Stimulated activated naive CD4-positive, alpha-beta T cell treated with Interleukin-2 at 50 U/mL for 16 hours (primary cell): ENCODE measurements around the gene MACF1.
A peak's percentile ranks its signal among the peaks of the same experiment; 100 is the strongest.
"Not testable (repeated sequence)": the region's sequence is repeated elsewhere in the genome, so short reads cannot be mapped to it uniquely, and the experiment has no call there.

ENCODE experiments used
- DNase-seq: peaks from one replicate; lab custom pipeline; 2025; lab: John Stamatoyannopoulos, UW

The MACF1 gene

GRCh38 chr1:39181311-39181710 is 23.2 kb upstream of the MACF1 start:
- DNase-seq, result no peak

- no peak for DNase-seq
Observed at GRCh38 chr1:39182804-39183203, 21.7 kb upstream of the MACF1 start.

DNA sequence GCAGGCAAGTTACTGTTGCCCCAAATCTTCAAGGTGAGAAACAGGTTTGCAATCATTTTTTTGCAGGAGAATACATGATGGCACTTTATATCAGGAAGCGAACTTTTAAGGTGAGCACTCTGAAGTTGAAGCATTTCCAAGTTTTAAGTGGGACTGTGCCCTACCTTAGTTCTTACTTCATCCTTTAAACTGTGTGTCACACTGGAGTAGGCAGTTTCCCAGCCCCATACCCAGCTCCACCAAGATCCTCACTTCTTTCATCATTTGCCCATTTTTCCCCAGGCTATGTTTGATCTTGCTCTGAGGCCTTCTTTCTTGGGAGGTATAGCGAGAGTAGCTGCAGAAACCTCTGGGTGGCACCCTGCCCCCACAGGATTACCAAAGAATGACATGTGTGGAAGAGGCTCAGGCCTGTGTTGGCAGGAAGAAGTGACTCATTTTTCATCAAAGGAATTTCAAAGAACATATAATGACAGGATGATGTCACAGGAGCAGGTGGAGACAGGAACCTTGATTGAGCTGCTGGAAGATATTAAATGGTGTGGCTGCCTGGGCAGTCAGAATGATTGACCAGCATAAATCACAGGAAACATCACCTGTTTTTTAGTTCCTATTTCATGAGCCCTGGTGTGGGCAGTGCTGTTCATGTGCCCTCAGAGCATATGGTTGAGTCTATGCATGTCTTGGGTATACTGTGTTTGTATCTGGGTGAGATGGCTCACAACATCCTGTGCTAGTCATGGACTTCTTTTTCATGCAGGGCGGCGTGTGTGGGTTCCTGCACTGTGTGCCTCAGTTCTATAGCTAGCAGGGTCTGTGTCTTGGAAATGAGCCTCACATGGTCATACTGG is 20.8 kb upstream of the MACF1 start:
- peak; percentile 80 for DNase-seq

GRCh38 chr1:39184354-39184818 is 20.1 kb upstream of the MACF1 start:
- no peak for DNase-seq

DNA sequence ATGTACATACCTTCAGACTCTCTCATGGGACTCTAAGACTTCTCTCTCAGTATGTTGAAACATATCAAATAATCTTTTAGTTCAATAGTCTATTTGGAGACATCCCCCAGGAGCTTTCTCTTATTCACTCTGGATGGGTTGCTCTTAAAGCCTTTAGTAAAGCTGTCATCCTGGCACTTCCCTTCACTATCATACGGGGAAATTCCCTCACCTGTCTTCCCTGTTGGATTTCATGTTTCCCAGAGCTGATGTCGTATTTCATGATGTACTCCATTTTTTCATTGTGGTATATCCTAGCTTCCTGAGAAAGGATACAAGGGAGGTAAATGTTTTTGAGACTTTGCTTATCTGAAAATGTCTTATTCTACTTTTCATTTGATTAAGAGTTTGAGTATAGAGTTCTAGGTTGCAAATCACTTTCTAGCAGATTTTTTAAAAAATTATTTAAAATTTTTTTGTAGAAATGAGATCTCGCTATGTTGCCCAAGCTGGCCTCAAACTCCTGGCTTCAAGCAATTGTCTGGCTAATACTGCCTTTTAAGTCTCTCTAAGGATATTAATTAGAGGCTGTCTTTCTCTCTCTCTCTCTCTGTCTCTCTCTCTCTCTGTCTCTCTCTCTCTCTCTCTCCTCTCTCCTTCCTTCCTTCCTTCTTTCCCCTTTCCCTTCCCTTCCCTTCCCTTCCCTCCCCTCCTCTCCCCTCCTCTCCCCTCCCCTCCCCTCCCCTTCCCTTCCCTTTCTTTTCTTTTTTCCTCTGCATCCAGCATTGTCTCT is 17.0 kb upstream of the MACF1 start:
- no peak for DNase-seq

- DNase-seq, result no peak
Observed at GRCh38 chr1:39189592-39190041, 14.9 kb upstream of the MACF1 start.

DNA sequence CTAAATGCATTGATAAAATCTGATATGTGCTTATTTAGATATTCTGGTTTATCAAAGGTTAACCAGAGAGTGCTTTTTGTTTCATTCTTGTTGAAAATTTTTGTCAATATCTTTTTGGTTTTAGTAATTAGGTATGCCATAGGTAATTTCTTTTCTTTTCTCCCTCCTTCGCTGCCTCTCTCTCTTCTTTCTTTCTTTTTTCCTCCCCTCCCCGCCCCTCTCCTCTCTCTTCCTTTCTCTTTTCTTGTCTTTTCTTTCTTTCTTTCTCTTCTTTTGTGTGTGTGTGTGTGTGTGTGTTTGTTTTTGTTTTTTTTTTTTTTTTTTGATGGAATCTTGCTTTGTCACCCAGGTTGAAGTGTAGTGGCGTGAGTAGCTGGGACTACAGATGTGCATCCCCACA is 14.4 kb upstream of the MACF1 start:
- DNase-seq, result no peak

- no peak for DNase-seq
Observed at GRCh38 chr1:39194398-39195051, 10.0 kb upstream of the MACF1 start.

DNA sequence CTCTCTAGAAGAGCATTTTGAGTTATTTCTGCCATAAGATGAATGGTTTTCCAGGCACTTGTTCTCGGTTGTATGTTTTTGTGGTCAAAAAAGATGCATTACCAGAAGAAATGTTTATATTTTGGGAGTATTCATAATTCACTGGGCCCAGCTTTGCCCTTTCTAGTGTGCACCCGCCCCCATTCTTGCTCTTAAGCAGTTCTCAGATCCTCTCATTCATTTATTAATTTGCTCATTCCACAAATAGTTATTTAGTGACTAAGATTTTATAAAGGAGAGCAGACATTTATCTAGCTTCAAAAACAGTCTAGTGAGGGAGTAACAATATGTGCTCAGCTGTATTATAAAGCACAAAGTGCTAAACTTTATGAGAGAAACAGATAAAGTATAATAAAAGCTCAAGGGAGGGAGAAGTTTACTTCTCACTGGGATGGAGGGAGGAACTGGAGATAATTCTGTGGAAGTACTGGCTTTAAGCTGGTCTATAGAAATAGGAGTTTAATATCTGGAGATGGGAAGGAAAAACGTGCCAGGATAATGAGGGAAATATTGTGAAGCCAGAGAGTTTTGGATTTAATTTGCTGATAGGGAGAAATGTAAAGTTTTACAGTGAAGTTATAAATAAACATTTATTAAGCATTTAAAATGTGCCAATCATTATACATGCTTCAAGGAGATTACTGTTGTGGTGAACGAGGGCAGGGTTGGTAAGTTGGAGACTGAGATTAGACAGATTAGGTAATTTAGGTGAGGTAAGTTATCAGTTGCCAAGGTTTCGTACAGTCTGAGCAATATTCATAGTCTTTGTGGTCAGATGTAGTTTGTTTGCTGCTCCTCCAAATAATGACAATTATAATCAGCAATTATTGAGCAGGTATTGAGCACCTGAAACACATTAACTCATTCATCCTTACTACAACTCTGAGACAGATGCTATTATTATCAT is 9.1 kb upstream of the MACF1 start:
- DNase-seq, result no peak

- DNase-seq, result peak; percentile 44
Observed at GRCh38 chr1:39196244-39197215, 8.0 kb upstream of the MACF1 start.

- DNase-seq, result no peak
Observed at GRCh38 chr1:39199593-39199992, 4.9 kb upstream of the MACF1 start.

DNA sequence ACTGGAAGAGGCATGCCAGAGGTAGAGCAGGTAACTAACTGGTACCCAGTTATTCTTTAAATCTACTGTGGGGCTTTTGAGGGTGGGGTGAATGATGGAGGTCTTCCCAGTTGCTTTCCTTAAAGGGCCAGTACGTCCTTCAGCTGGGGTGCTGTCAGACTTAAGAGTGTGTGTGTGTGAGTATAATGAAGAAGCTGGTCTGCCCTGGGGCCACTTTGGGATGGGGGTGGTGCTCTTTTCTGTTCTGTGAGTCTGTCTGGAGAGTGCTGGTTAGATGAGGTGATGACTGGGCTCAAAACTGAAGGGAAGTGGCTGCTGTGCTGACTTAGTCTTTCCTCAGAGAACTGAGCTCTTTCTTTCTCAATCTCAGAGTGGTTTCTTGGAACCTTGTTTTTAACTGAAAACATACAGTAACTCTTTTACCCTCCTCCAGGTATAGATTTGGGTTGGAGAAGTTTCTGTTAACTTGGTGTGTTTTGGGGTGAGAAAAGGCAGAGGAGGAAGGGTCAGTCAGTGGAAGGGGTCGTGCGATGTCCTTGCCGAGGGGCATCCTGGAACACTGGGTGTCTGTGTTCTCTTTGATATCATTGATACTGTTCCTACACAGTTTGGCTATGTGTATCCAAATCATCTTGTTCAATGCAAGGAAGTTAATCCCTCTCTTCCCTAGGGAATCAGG is 746 bp downstream of the MACF1 start:
- DNase-seq, result peak; percentile 75

GRCh38 chr1:39205781-39206464 is 1.4 kb downstream of the MACF1 start:
- no peak for DNase-seq

DNA sequence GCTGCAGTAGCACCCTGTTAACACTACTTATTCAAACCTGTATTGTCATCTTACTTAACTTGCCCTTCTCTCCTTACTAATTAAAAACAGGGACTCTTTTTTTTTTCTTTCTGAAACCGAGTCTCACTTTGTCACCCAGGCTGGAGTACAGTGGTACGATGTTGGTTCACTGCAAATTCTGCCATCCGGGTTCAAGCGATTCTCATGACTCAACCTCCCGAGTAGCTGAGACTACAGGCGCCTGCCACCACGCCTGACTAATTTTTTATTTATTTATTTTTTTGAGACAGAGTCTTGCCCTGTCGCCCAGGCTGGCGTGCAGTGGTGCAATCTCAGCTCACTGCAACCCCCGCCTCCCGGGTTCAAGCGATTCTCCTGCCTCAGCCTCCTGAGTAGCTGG is 3.9 kb downstream of the MACF1 start:
- DNase-seq, result not testable (repeated sequence)

- no peak for DNase-seq
Observed at GRCh38 chr1:39210649-39211048, 6.2 kb downstream of the MACF1 start.

GRCh38 chr1:39212499-39212898 is 8.0 kb downstream of the MACF1 start:
- DNase-seq, result no peak

- no peak for DNase-seq
Observed at GRCh38 chr1:39213511-39214002, 9.1 kb downstream of the MACF1 start.

DNA sequence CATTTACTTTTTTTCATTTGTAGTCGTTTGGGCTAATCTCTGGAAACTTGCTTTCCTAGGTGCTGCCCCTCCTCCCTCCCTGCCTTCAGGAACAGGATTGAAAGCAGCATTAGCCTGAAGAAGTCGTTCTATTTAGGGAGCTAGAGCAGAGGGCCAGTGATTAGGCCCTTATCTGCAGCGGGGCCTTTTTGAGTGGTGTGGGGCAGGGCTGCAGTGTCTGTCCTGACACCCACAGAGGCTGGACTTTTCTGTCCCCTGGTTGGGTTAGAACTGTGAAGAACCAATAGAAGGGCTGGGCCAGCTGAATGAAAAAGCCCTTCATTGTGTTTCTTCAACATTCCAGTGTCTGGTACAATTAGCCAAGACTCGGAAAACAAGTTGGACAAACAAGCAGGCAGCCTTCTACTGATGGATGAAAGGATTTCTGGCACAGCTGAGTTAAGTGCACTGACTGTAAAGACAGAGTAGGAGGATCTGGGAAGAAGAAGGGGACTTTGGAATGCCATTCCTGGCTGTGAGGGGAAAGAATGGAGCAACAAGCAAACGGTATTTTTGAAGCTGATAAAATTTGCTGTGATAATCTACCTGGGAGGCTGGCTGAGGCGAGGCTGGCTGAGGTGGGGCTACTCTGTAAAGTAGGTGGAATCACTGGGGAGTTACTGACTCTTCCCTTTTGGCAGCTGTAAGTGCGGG is 9.7 kb downstream of the MACF1 start:
- DNase-seq, result no peak
